Endothelial cell of hepatic sinusoid (primary cell): ENCODE measurements around the gene APCS.

ENCODE experiments used
- in situ Hi-C: cut with HindIII; loops from 2 replicates; pipeline ENCODE4 v1.10.0; 2017; ENCODE audit warnings: low sequenced_read_pairs

The APCS gene, protein sequence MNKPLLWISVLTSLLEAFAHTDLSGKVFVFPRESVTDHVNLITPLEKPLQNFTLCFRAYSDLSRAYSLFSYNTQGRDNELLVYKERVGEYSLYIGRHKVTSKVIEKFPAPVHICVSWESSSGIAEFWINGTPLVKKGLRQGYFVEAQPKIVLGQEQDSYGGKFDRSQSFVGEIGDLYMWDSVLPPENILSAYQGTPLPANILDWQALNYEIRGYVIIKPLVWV

GRCh38 chr1:159587461-159587951 is at the start of gene APCS:
Gene APCS (plus strand): TSS chr1:159587826. CDS start chr1:159587922, 96 bp downstream.
- in situ Hi-C loops = no loop called here

DNA sequence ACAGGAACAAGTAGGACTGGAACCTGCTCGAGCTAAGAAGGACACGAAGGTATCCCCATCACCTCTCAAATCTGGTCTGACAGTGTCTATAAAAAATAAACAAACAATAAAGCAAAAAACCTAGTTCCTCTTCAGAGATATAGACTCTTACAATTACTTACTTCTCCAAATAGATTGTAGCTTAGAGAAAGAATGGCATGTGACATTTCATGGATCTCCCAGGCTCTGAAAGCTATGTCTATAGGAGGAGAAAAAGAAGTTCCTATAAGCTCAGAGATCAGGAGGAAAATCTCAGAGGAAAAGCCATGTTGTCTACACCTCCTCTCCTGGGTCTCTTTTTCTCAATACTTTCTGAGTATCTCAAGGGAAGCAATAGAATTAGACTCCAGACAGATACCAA is 39.5 kb upstream of the APCS start:
- in situ Hi-C loops = no loop called here

DNA sequence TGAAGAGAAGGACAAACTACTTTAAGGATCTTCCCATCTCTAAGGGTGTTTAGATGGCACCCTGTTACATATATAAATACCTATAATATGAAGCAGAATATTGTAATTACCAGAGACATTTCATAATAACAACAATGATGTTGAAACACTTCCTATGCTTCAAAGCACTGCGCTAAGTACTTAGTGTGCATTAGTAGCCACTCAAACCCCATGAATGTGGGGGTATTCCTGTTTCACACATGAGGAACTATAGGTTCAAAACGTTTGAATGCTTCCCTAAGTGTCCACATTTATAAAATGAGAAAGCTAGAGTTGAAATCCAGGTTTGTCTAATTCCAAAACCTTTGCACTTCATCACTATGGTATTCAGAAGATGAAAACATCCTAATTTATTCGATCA is 33.4 kb upstream of the APCS start:
- in situ Hi-C loops = no loop called here

DNA sequence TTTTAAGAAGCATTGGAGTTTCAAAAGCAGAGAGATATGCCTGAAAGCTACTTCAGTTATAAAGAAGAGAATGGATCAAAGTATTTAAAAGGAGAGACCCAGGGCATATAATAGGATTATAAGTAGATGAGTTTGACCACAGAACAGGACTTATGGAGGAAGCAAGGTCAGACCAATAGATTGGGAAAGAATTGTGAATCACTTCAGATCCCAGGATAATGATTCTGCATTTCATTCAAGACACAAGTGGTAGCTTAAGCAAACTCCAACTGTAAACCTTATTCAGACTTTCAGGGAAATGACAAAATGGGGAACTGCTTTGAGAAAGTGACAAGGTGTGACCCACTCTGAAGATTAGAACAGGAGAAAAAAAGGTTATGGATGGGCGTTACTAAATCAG is 32.9 kb upstream of the APCS start:
- in situ Hi-C loops = no loop called here

DNA sequence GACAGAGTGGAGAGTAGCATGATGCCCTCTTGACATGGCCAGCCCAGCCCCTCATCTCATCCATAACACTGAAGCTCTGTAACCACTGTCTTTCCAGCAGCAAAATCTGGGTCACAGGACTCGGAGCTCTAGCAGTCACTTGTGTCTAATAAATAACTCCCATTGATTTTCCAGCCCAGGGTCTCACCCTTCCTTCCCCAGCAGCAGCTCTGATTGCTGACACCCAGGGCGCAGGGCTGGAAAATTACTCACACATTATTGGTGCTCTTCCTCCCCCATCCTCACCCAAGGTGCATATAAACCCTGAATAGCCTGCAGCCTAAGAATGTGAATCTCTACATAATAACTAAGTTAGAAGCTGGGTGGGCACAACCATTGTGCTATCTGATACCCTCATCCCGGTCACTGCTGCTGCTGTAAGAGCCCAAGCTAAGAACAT is 30.7 kb upstream of the APCS start:
- in situ Hi-C loops = no loop called here

DNA sequence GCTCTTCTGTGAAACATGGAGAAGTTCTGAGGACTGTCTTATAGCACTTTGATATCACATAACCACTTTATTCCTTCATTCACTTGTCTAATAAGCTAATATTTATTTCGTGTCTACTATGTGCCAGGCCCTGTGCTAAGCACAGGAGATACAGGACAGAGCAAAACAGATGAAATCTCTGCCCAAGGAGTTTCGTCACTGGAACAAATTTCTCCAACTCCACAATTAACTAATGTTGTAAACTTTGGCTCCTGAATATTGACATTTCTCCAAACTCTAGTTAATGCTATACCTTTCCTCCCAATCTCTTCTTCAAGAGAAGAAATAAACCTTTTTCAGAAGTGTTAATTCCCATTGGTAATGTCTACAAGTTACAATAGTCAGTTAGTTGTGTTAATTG is 27.0 kb upstream of the APCS start:
- in situ Hi-C loops = no loop called here

DNA sequence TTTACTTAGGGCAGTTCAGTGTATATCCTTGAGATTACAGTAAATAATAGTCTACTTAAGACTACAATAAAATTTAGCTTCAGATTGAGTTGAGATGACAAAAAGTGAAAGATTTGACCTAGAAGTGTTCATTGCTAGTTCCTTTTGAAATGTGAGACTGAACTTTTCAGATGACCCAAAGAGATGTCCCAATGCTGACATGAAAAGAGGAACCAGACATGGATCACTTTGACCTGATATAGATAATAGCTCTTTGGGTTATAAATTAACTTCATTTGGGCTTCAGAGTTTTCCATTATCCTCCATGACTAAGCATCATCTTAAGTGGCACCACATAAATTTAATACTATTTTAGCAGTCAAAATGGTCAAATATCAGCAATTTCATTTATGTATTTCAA is 26.1 kb upstream of the APCS start:
- in situ Hi-C loops = no loop called here

DNA sequence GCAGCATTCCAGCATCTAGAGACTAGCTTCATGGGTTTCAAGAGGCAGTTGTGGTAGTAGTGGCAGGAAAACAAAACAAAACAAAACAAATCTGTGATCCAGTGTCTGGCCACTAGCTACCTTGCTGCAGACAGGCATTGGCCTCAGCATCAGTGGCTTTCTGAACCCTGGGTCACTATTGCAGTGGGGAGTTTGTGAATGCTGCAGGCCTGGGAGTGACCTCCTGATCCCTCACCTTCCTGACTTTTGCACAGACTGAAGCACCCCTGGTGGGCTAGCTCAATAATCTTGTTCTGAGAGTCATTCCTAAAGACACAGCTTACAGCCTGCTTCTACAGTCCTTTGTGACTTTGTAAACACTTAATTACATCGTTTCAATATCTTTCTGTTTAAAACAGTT is 24.9 kb upstream of the APCS start:
- in situ Hi-C loops = no loop called here

GRCh38 chr1:159577446-159577845 is 10.2 kb upstream of the APCS start:
- in situ Hi-C loops = no loop called here

DNA sequence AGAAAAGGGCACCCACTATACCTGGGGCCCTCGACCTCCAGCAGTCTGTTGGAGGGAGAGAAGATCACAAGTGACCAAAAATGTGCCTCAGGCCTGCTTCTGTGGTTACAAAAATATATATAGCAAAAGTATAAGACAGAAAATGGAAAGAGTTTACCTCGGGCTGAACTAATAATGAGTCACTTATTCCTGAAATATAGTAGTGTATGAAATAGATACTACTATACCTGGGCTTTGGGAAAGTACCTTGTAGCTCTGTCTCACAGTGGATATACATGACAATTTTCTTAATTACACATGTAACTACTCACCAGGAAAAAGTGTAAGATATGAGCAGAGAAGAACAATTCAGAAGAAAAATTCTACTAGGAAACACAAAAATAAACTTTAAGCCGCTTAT is 7.3 kb upstream of the APCS start:
- in situ Hi-C loops = no loop called here

GRCh38 chr1:159581422-159581821 is 6.2 kb upstream of the APCS start:
- in situ Hi-C loops = no loop called here

DNA sequence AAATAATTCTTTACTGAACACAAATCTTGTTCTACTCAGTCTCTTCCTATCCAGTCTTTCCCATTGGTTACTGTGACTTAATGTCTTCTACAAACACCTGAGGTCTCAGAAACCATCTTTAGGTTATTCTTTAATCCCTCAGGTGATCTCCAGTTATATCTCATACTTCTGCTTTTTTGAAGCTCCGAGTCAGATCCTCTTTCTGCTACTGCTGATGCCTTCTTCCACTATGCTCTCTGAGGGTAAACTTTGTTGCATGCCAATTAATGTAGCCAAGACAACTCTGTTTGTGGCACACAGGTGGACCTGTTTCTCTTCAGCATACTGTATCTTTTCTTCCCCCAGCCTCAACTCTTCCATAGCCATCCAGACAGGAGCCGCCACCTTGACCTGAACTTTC is 3.1 kb upstream of the APCS start:
- in situ Hi-C loops = no loop called here

DNA sequence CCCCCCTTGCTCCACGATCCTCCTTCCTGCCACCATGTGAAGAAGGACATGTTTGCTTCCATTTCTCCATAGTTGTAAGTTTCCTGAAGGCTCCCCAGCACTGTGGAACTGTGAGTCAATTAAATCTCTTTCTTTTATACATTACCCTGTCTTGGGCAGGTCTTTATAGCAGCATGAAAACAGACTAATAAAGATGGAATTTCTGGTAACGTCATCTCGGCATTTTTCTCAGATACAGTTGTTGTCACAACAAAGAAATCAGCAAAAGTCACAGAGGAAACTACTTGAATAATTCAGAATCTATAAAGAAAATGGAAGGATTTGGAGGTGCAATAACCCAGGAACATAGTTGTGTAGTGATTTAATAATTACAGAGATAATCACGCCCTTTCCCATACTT is 4.4 kb downstream of the APCS start:
- in situ Hi-C loops = no loop called here

DNA sequence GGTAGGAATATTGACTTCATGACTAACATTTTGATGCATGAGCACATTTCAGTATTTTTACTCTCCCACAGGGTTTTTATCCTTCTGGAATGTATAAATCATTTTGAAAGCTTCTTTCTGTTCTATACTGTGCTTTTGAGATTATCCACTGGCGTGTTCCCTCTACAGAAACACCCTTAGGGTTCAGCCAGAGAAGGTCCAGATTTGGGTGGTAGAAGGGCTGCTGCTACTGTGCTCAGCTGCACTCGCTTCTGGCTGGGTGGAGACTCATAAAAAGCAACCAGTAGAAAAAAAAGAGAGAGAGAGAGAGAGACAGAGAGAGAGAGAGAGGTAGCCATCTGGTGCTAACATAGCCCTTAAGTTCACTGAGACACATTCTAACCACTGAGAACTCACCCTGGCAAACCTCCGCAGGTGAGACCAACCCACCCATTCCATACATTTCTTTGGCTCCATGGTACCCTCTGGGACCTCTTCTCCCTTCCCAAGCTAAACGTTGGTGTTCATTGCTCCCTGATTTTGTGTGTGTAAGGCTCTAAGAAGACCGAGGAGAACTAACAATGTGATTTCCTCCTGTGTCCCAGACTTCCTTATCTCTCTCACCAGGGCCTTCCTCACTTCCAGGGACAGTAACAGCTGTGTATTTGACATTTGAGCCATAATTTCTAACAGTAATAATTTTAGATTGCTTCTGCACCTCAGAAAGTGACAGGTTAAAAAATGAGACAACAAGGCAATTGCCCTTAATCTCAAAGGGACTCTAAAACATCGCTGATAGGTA is 7.2 kb downstream of the APCS start:
- in situ Hi-C loops = loop anchor here (5.0 kb wide), 2 partner anchors 52 to 92 kb away; no protein-coding TSS in a partner anchor

GRCh38 chr1:159598196-159598595 is 10.6 kb downstream of the APCS start:
- in situ Hi-C loops = loop anchor here (5.0 kb wide), 2 partner anchors 49 to 89 kb away; no protein-coding TSS in a partner anchor

GRCh38 chr1:159600894-159601293 is 13.3 kb downstream of the APCS start:
- in situ Hi-C loops = loop anchor here (5.0 kb wide), 1 partner anchor 106 kb away; no protein-coding TSS in a partner anchor

- in situ Hi-C loops = loop anchor here (5.0 kb wide), 1 partner anchor 105 kb away; no protein-coding TSS in a partner anchor
These were observed 14.9 kb downstream of the APCS start for GRCh38 chr1:159602501-159602999.

GRCh38 chr1:159612211-159612885 is 24.7 kb downstream of the APCS start:
- in situ Hi-C loops = no loop called here

DNA sequence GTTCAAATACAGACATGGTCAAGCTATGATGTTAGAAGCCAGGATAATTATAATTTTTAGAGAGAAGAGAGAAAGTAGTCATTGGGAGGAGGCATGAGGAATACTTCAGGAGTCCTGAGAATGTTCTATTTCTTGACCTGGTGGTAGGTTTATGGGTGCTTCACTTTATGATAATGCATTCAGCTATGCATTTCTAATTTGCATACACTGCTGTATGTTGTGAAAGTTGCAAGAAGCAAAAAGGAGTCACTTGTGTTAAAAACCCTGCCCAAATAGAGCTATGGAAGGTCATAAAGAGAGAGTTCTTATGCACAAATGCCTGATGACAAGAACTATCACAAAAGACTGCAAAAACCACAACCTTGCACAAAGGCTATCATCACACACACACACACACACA is 45.3 kb downstream of the APCS start:
- in situ Hi-C loops = no loop called here
